ENCODE measurements around the gene NUDT16L1.

Gene NUDT16L1

GRCh38 chr16:4723071-4723767 lies 29.9 kb downstream of the NUDT16L1 start:
- Histone ChIP-seq H3K9ac (ENCODE audit: low read depth, low read length) (no peak overlapping the region), H3K4me1 (ENCODE audit: control insufficient read depth, insufficient read depth, low read length) (no peaks in the 10 kb centered on the region), H3K27me3 (ENCODE audit: control insufficient read depth, insufficient read depth, low read length) (no peaks in the 10 kb centered on the region), H3K9me3 (replicated peaks; ENCODE audit: low read length) (no peaks in the 10 kb centered on the region), H3K4me3 (ENCODE audit: low read length) (no peak overlapping the region), H3K4me2 (ENCODE audit: low read length) (no peak overlapping the region), H3K36me3 (ENCODE audit: insufficient read depth, low read length) (peaks cover 23% of the 10 kb centered on the region)

DNA sequence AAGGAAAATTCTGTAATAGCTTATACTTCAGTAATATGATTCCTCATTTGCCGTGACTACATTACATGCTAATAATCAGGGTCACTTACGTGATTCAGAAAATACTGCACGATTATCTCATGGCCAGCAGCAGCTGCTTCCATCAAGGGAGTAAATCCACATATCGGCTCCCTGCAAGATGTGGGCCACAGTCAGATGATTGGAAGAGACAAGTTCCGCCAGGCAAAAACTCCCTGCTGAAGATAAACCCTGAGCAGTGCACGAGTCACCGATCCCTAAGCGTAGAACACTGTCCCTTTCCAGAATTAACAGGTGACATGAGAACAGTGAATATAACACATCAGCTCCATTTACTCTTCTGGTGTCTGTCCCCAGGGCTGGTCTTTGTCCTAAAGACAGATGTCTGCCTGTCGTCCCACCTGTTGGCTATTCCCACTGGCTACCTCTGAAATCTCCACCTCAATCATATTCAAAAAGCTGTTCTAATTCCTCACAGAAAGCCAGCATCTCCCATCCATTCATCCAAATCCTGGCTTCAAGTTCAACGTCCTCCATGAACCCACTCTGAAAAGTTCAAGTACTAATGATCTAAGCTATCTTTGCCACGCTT lies 31.4 kb downstream of the NUDT16L1 start:
- peaks cover 32% of the 10 kb centered on the region for H3K36me3 ChIP-seq (ENCODE audit: insufficient read depth, low read length)
- no peak overlapping the region for H3K4me3 ChIP-seq (ENCODE audit: low read length)
- H3K9me3 ChIP-seq (replicated peaks; ENCODE audit: low read length) = no peaks in the 10 kb centered on the region

DNA sequence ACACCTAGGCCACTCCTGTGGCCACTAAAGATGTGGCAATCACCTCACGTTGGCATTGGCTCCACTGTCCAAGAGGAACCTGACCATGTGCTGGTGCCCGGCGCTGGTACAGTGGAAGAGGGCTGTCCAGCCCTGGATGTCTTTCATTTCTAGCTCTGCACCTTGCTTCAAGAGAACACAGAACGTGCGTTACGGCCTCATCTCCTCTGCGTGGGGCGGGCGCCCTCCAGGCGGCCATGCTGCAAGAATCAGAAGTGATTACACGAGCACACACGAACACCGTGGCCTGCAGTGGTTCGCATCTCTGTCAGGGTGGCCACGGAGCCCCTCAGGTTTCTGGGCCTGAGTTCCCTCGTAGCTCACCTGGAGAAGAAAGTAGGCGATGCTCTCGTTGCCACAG lies 33.3 kb downstream of the NUDT16L1 start:
- Histone ChIP-seq H3K4me3 (ENCODE audit: low read length) (no peak overlapping the region), H3K36me3 (ENCODE audit: insufficient read depth, low read length) (peaks cover 42% of the 10 kb centered on the region), H3K9me3 (replicated peaks; ENCODE audit: low read length) (no peaks in the 10 kb centered on the region), H3K9ac (ENCODE audit: low read depth, low read length) (no peak overlapping the region), H3K4me2 (ENCODE audit: low read length) (no peak overlapping the region), H3K27me3 (ENCODE audit: control insufficient read depth, insufficient read depth, low read length) (no peaks in the 10 kb centered on the region), H3K4me1 (ENCODE audit: control insufficient read depth, insufficient read depth, low read length) (no peaks in the 10 kb centered on the region)

More for the DNA sequence above, 31.4 kb downstream of the NUDT16L1 start:
- no peak overlapping the region for H3K4me2 ChIP-seq (ENCODE audit: low read length)
- H3K27me3 ChIP-seq (ENCODE audit: control insufficient read depth, insufficient read depth, low read length) = no peaks in the 10 kb centered on the region
- no peaks in the 10 kb centered on the region for H3K4me1 ChIP-seq (ENCODE audit: control insufficient read depth, insufficient read depth, low read length)
- no peak overlapping the region for H3K9ac ChIP-seq (ENCODE audit: low read depth, low read length)

DNA sequence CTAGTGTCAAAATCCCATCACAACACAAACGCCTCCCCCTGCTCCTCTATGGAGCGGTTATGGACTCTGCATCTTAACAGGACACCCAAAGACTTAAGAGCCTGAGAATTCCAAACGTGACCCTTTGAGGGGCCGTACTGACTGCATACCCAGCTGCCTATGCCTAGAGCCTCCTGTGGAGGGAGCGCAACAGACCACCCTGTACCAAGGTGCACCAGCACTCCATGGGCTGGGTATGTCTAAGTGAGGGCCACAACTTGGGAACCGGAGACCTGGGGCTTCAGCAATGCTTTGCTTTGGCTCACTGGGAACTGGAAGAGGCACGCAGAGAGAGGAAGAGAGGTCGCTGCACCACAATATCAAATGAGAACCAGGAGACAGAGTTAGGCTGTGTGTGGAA lies 35.3 kb downstream of the NUDT16L1 start:
- no peaks in the 10 kb centered on the region for H3K4me1 ChIP-seq (ENCODE audit: control insufficient read depth, insufficient read depth, low read length)
- no peaks in the 10 kb centered on the region for H3K27me3 ChIP-seq (ENCODE audit: control insufficient read depth, insufficient read depth, low read length)
- H3K4me3 ChIP-seq (ENCODE audit: low read length) = no peak overlapping the region
- no peaks in the 10 kb centered on the region for H3K9me3 ChIP-seq (replicated peaks; ENCODE audit: low read length)
- H3K36me3 ChIP-seq (ENCODE audit: insufficient read depth, low read length) = peaks cover 35% of the 10 kb centered on the region
- H3K9ac ChIP-seq (ENCODE audit: low read depth, low read length) = no peak overlapping the region
- no peak overlapping the region for H3K4me2 ChIP-seq (ENCODE audit: low read length)

- Histone ChIP-seq H3K36me3 (ENCODE audit: insufficient read depth, low read length) (peaks cover 35% of the 10 kb centered on the region), H3K4me1 (ENCODE audit: control insufficient read depth, insufficient read depth, low read length) (no peaks in the 10 kb centered on the region), H3K4me3 (ENCODE audit: low read length) (no peak overlapping the region), H3K27me3 (ENCODE audit: control insufficient read depth, insufficient read depth, low read length) (no peaks in the 10 kb centered on the region), H3K9me3 (replicated peaks; ENCODE audit: low read length) (no peaks in the 10 kb centered on the region), H3K4me2 (ENCODE audit: low read length) (no peak overlapping the region), H3K9ac (ENCODE audit: low read depth, low read length) (no peak overlapping the region)
These were observed 36.5 kb downstream of the NUDT16L1 start for GRCh38 chr16:4729876-4730275.

GRCh38 chr16:4733211-4733742 lies 39.9 kb downstream of the NUDT16L1 start:
- H3K9me3 ChIP-seq (replicated peaks; ENCODE audit: low read length) = no peaks in the 10 kb centered on the region
- peak overlapping the region; percentile 98 for H3K4me3 ChIP-seq (ENCODE audit: low read length)
- H3K9ac ChIP-seq (ENCODE audit: low read depth, low read length) = peak overlapping the region; percentile 90

GRCh38 chr16:4733747-4734062 lies 40.3 kb downstream of the NUDT16L1 start:
- H3K4me1 ChIP-seq (ENCODE audit: control insufficient read depth, insufficient read depth, low read length) = peaks cover 5% of the 10 kb centered on the region
- H3K27me3 ChIP-seq (ENCODE audit: control insufficient read depth, insufficient read depth, low read length) = peaks cover 4% of the 10 kb centered on the region
- peak overlapping the region; percentile 98 for H3K4me2 ChIP-seq (ENCODE audit: low read length)
- peak overlapping the region; percentile 90 for H3K9ac ChIP-seq (ENCODE audit: low read depth, low read length)
- H3K4me3 ChIP-seq (ENCODE audit: low read length) = peak overlapping the region; percentile 98
- peaks cover 17% of the 10 kb centered on the region for H3K36me3 ChIP-seq (ENCODE audit: insufficient read depth, low read length)
- H3K9me3 ChIP-seq (replicated peaks; ENCODE audit: low read length) = no peaks in the 10 kb centered on the region

More at GRCh38 chr16:4733211-4733742, 39.9 kb downstream of the NUDT16L1 start:
- H3K36me3 ChIP-seq (ENCODE audit: insufficient read depth, low read length) = peaks cover 20% of the 10 kb centered on the region
- H3K27me3 ChIP-seq (ENCODE audit: control insufficient read depth, insufficient read depth, low read length) = peaks cover 4% of the 10 kb centered on the region
- H3K4me1 ChIP-seq (ENCODE audit: control insufficient read depth, insufficient read depth, low read length) = peaks cover 5% of the 10 kb centered on the region
- H3K4me2 ChIP-seq (ENCODE audit: low read length) = peak overlapping the region; percentile 98

GRCh38 chr16:4734063-4734729 lies 40.8 kb downstream of the NUDT16L1 start, which contains the start of the genes ANKS3 and DNAAF8:
TSS of gene ANKS3 (minus strand) at chr16:4734271. CDS start at chr16:4730149, 4,122 bp downstream.
TSS of gene DNAAF8 (plus strand) at chr16:4734537. CDS start at chr16:4736515, 1,978 bp downstream.
- Histone ChIP-seq H3K4me2 (ENCODE audit: low read length) (peak within 1 kb of the TSS; percentile 98), H3K9ac (ENCODE audit: low read depth, low read length) (peak within 1 kb of the TSS; percentile 90), H3K36me3 (ENCODE audit: insufficient read depth, low read length) (peaks cover 13% of the 10 kb centered on the region), H3K9me3 (replicated peaks; ENCODE audit: low read length) (no peaks in the 10 kb centered on the region), H3K27me3 (ENCODE audit: control insufficient read depth, insufficient read depth, low read length) (peaks cover 4% of the 10 kb centered on the region), H3K4me3 (ENCODE audit: low read length) (peak within 1 kb of the TSS; percentile 98), H3K4me1 (ENCODE audit: control insufficient read depth, insufficient read depth, low read length) (peaks cover 5% of the 10 kb centered on the region)

- H3K4me3 ChIP-seq (ENCODE audit: low read length) = peak overlapping the region; percentile 98
- peak overlapping the region; percentile 90 for H3K9ac ChIP-seq (ENCODE audit: low read depth, low read length)
These were observed 41.6 kb downstream of the NUDT16L1 start for GRCh38 chr16:4734730-4735535.

DNA sequence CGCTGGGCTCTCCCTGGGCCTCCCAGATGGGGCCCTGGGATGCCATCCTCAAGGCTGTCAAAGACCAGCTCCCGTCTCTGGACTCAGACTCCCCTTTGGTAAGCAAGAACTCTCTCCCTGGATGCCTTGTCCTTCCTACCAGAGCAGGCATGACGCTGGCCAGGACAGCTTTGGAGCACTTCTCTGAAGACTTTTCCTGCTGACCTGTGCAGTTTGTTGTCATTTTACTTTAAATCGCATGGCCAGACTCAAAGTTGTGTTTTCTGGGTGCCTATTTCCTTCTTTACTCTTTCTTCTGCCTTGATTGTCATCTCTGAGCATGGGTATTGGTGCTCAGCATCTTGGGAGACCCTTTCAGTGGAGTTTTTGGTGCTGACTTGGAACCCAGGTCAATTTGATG lies 43.2 kb downstream of the NUDT16L1 start:
- Histone ChIP-seq H3K4me2 (ENCODE audit: low read length) (no peak overlapping the region), H3K27me3 (ENCODE audit: control insufficient read depth, insufficient read depth, low read length) (peaks cover 4% of the 10 kb centered on the region), H3K9me3 (replicated peaks; ENCODE audit: low read length) (no peaks in the 10 kb centered on the region), H3K36me3 (ENCODE audit: insufficient read depth, low read length) (no peaks in the 10 kb centered on the region), H3K4me1 (ENCODE audit: control insufficient read depth, insufficient read depth, low read length) (peaks cover 5% of the 10 kb centered on the region), H3K4me3 (ENCODE audit: low read length) (no peak overlapping the region), H3K9ac (ENCODE audit: low read depth, low read length) (no peak overlapping the region)

More at GRCh38 chr16:4734730-4735535, 41.6 kb downstream of the NUDT16L1 start:
- H3K36me3 ChIP-seq (ENCODE audit: insufficient read depth, low read length) = peaks cover 9% of the 10 kb centered on the region
- peak overlapping the region; percentile 98 for H3K4me2 ChIP-seq (ENCODE audit: low read length)
- peaks cover 5% of the 10 kb centered on the region for H3K4me1 ChIP-seq (ENCODE audit: control insufficient read depth, insufficient read depth, low read length)
- H3K9me3 ChIP-seq (replicated peaks; ENCODE audit: low read length) = no peaks in the 10 kb centered on the region
- peaks cover 4% of the 10 kb centered on the region for H3K27me3 ChIP-seq (ENCODE audit: control insufficient read depth, insufficient read depth, low read length)

DNA sequence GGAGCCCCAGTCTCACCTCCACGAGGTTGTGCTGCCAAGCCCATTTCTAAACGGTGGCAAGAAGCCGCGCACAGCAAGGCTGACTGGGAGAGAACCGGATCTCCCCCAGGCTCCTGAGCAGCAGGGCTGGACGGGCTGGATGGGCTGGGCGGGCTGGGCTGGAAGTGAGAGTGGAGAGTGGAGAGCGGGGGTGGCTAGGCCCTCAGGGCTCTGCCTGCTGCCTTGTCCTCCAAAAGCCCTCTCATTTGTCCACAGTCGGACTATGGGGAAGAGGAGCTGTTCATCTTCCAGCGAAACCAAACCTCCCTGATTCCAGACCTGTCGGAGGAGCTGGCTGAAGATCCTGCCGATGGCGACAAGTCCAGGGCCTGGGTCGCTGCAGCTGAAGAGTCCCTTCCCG lies 44.2 kb downstream of the NUDT16L1 start:
- Histone ChIP-seq H3K9ac (ENCODE audit: low read depth, low read length) (no peak overlapping the region), H3K4me1 (ENCODE audit: control insufficient read depth, insufficient read depth, low read length) (peaks cover 5% of the 10 kb centered on the region), H3K27me3 (ENCODE audit: control insufficient read depth, insufficient read depth, low read length) (peaks cover 4% of the 10 kb centered on the region), H3K4me3 (ENCODE audit: low read length) (no peak overlapping the region), H3K9me3 (replicated peaks; ENCODE audit: low read length) (no peaks in the 10 kb centered on the region), H3K36me3 (ENCODE audit: insufficient read depth, low read length) (no peaks in the 10 kb centered on the region), H3K4me2 (ENCODE audit: low read length) (no peak overlapping the region)
